Cardiac septum (tissue), 1 donor: Measurements from ENCODE around the gene KRTAP1-3. TPM values are rescaled to one million over a fixed set of nuclear protein-coding genes. Genes with fewer than 3 reads are reported as not detected.
"Not testable (repeated sequence)": the region's sequence is repeated elsewhere in the genome, so short reads cannot be mapped to it uniquely, and the experiment has no call there.

Source experiments
- DNase-seq: peaks from one replicate; pipeline ENCODE4 v3.0.0-alpha.2; 2020; ENCODE audit warnings: low spot score
- intact Hi-C: fragments of 100-400 bp; cut with DNase I; formaldehyde crosslinking; loops from one replicate; pipeline ENCODE4 v1.14.0; 2022
- long read RNA-seq: library from polyadenylated mRNA; unstranded; transcript quantifications from one replicate; pipeline ENCODE4 v2.0.0, GENCODE V29; 2021
- total RNA-seq: library from RNA; stranded (reverse); fragmentation: NEBNext Ultra II Directional; extraction: Animal tissue kit (Norgen Biotek cat#: 25700); gene quantifications from one replicate; pipeline ENCODE4 v1.2.1, GENCODE V29; 2021
- donor health status: DM: no; HTN: no; CAD: no.

The KRTAP1-3 gene
- not detected for total RNA-seq
- long read RNA-seq: 0 reads

- intact Hi-C loops, DNase-seq: not testable (repeated sequence)
Measured at GRCh38 chr17:41034346-41034935, at the start of gene KRTAP1-3. Gene KRTAP1-3, minus strand, starts transcription at chr17:41034874. Its CDS starts 53 bp downstream, at chr17:41034821.

- intact Hi-C loops, DNase-seq: not testable (repeated sequence)
Measured at GRCh38 chr17:41084100-41084856, 49.6 kb upstream of the KRTAP1-3 start, which contains the start of gene KRTAP4-7. Gene KRTAP4-7, plus strand, starts transcription at chr17:41084150. Its CDS starts 57 bp downstream, at chr17:41084207.

- intact Hi-C loops, DNase-seq: not testable (repeated sequence)
Measured at GRCh38 chr17:41083427-41083826, 48.8 kb upstream of the KRTAP1-3 start.

- intact Hi-C loops: no loop called here
- DNase-seq: no peak
Measured at GRCh38 chr17:41082626-41083025, 48.0 kb upstream of the KRTAP1-3 start.

GRCh38 chr17:41076788-41077187 lies 42.1 kb upstream of the KRTAP1-3 start:
- DNase-seq: no peak
- intact Hi-C loops: no loop called here

- no peak for DNase-seq
- intact Hi-C loops: no loop called here
Measured at GRCh38 chr17:41073676-41074075, 39.0 kb upstream of the KRTAP1-3 start.

GRCh38 chr17:41071606-41072360 lies 37.1 kb upstream of the KRTAP1-3 start:
- intact Hi-C loops: no loop called here
- no peak for DNase-seq

GRCh38 chr17:41069031-41069430 lies 34.4 kb upstream of the KRTAP1-3 start:
- DNase-seq: no peak
- intact Hi-C loops: no loop called here

- intact Hi-C loops: no loop called here
- no peak for DNase-seq
Measured at GRCh38 chr17:41067281-41067680, 32.6 kb upstream of the KRTAP1-3 start.

- intact Hi-C loops: no loop called here
- DNase-seq: no peak
Measured at GRCh38 chr17:41065829-41066624, 31.4 kb upstream of the KRTAP1-3 start, which contains the start of gene KRTAP2-4. Gene KRTAP2-4, minus strand, starts transcription at chr17:41065879. Its CDS starts 34 bp downstream, at chr17:41065845.

GRCh38 chr17:41065016-41065689 lies 30.5 kb upstream of the KRTAP1-3 start:
- intact Hi-C loops, DNase-seq: not testable (repeated sequence)

- intact Hi-C loops: no loop called here
- DNase-seq: no peak
Measured at GRCh38 chr17:41064301-41064700, 29.6 kb upstream of the KRTAP1-3 start.

GRCh38 chr17:41063449-41063848 lies 28.8 kb upstream of the KRTAP1-3 start:
- no peak for DNase-seq
- intact Hi-C loops: no loop called here

- intact Hi-C loops: no loop called here
Measured at GRCh38 chr17:41061964-41062363, 27.3 kb upstream of the KRTAP1-3 start.

GRCh38 chr17:41060052-41060604 lies 25.5 kb upstream of the KRTAP1-3 start, which contains the start of gene KRTAP2-3:
Gene KRTAP2-3, minus strand, starts transcription at chr17:41060114. Its CDS starts 64 bp downstream, at chr17:41060050.
- DNase-seq: no peak
- intact Hi-C loops: no loop called here

More at GRCh38 chr17:41061964-41062363, 27.3 kb upstream of the KRTAP1-3 start:
- DNase-seq: no peak

GRCh38 chr17:41059276-41060051 lies 24.8 kb upstream of the KRTAP1-3 start:
- intact Hi-C loops, DNase-seq: not testable (repeated sequence)

GRCh38 chr17:41058741-41059140 lies 24.1 kb upstream of the KRTAP1-3 start:
- intact Hi-C loops: no loop called here
- DNase-seq: no peak

GRCh38 chr17:41057547-41057946 lies 22.9 kb upstream of the KRTAP1-3 start:
- no peak for DNase-seq
- intact Hi-C loops: no loop called here
